GM10266 (cell line): ENCODE measurements around the gene NECAB2.

ENCODE experiments used
- DNase-seq: peaks from one replicate; pipeline ENCODE4 v3.0.0; 2012; ENCODE audit errors: extremely low spot score
- CTCF ChIP-seq: IDR thresholded peaks from 2 replicates; pipeline ENCODE4 v1.5.1; 2012; ENCODE audit warnings: mild to moderate bottlenecking, low read depth; ENCODE audit not compliant: control insufficient read depth, insufficient read depth; ENCODE audit errors: missing control alignments

The NECAB2 gene

GRCh38 chr16:83971165-83972130 lies 3.4 kb downstream of the NECAB2 start:
- no peak for TF ChIP-seq CTCF
- no peak for DNase-seq

- DNase-seq, result no peak
- no peak for TF ChIP-seq CTCF
These were observed 4.4 kb downstream of the NECAB2 start for GRCh38 chr16:83972256-83973008.

- TF ChIP-seq CTCF, result no peak
- no peak for DNase-seq
These were observed 5.0 kb downstream of the NECAB2 start for GRCh38 chr16:83973077-83973476.

- no peak for DNase-seq
- TF ChIP-seq CTCF, result no peak
These were observed 5.7 kb downstream of the NECAB2 start for GRCh38 chr16:83973581-83974385.

DNA sequence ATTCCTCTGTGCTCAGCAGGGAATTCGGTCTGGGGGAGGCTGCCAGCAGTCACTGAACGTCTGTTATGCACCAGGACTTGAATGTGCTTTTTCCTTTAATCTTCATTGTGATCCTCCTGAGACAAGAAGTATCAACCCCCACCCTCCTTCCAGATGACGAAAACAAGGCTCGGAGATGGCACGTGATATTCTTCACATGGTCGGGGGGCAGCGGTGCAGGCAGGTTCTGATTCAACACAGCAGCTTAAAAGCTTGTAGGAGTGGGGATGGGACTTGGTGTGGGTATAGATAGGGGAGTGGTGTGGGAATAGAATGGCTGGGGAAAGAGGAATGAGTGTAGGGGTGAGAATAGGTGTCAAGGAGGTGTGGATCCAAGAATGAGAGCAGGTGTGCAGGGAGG lies 6.4 kb downstream of the NECAB2 start:
- no peak for DNase-seq
- no peak for TF ChIP-seq CTCF

DNA sequence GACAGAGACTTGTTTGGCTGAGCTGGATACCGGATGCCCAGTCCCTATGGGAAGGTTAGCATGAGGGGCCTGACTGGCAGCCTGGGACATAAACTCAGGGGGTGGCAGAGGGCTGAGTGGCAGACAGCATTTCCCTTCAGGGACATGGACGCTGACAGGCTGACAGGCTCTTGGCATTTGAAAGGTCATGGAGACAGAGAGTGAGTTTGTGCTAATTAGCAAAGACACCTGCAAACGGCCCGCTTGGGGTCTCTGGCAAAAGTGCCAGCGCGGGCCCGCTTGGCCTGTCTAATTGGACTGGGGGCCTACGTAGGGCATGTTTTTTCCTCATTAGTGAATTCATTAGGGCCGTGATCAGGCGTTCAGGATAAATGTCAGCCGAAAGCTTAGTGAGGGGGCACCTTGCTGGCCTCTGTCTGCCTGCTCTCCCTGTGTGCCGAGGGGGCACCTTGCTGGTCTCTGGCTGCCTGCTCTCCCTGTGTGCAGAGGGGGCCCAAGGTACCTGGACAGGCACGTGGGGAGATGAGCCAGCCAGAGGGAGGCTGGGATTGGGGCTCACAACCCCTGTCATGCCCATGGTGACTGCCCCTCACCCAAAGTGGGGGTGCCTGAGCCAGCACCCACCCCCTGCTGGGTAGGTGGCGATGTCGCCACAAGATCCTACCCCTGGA lies 7.7 kb downstream of the NECAB2 start:
- no peak for TF ChIP-seq CTCF
- DNase-seq, result no peak
